ENCODE results near the gene CA10.

Gene CA10

DNA sequence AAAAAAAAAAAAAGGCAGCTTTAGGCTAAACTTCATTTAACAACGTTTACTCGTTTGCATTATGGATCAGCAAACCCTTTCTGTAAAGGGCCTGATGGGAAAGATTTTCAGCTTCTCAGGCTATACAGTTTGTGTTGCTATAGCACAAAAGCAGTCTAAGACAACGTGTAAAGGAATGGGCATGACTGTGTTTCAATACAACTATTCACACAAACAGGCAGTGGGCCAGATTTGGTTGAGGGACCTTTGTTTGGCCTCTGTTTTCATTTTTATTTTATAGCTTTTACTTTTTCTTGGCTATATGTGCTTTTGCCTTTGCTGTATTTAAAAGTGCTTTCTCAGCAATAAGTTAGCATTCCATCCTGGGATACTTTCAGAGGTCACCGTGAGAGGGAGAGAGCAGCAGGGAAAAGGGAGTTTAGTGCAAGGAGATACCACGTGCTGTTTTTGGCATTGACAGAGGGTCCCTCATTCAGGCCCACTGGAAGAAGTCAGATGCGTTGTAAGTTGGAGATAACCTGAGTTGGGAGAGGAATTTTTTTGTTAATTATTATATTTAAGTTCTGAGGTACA, 562.6 kb downstream of the CA10 start:
- Histone ChIP-seq H4K20me1 (ENCODE audit: insufficient read depth) (no peaks in the 10 kb centered on the region), H3K27me3 (ENCODE audit: insufficient read depth, low read depth) (no peaks in the 10 kb centered on the region), H2AFZ (ENCODE audit: low read depth) (no peak overlapping the region), H3K79me2 (ENCODE audit: insufficient read depth, low read depth) (no peaks in the 10 kb centered on the region), H3K4me1 (ENCODE audit: low read depth, poor library complexity, severe bottlenecking) (no peaks in the 10 kb centered on the region), H3K9ac (no peak overlapping the region), H3K36me3 (ENCODE audit: insufficient read depth) (no peaks in the 10 kb centered on the region), H3K4me2 (no peak overlapping the region), H3K4me3 (IDR thresholded peaks at IDR 0.05; ENCODE audit: insufficient read depth, low read depth, low read length) (no peak overlapping the region), H3K27ac (no peak overlapping the region)
- TF ChIP-seq, protein P1, sequence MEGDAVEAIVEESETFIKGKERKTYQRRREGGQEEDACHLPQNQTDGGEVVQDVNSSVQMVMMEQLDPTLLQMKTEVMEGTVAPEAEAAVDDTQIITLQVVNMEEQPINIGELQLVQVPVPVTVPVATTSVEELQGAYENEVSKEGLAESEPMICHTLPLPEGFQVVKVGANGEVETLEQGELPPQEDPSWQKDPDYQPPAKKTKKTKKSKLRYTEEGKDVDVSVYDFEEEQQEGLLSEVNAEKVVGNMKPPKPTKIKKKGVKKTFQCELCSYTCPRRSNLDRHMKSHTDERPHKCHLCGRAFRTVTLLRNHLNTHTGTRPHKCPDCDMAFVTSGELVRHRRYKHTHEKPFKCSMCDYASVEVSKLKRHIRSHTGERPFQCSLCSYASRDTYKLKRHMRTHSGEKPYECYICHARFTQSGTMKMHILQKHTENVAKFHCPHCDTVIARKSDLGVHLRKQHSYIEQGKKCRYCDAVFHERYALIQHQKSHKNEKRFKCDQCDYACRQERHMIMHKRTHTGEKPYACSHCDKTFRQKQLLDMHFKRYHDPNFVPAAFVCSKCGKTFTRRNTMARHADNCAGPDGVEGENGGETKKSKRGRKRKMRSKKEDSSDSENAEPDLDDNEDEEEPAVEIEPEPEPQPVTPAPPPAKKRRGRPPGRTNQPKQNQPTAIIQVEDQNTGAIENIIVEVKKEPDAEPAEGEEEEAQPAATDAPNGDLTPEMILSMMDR (conservative IDR thresholded peaks at IDR 0.05; ENCODE audit: low read depth, low read length): no peak

DNA sequence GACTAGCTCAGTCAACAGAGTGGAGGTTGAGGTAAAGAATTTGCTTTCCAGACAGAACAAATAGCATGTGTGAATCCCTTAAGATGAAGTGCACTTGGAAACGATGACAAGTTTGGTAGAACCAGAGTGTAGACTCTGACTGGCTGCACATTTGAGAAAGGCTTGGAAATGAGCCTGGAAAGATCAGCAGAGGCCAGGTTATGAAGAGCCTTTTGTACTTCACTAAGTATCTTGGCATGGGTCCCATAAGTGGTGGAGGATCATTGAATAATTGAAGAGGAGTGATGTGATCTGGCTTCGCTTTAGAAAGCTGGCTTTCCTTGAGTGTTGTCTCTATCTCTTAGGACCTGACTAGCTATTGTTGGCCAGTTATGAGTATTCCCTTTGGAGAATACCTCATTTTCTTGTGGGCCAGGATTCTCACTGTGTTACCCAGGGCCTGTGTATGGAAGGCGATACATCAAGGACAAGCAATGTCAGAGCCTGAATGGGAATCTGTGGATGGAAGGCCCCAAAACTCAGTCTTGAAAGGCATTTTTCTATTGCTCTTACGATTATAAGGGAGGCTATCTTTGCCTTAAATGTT, 568.4 kb downstream of the CA10 start:
- no peaks in the 10 kb centered on the region for H3K4me1 ChIP-seq (ENCODE audit: low read depth, poor library complexity, severe bottlenecking)
- H3K36me3 ChIP-seq (ENCODE audit: insufficient read depth): no peaks in the 10 kb centered on the region; the same call in 1 of the 2 replicates
- no peak overlapping the region for H3K4me3 ChIP-seq (IDR thresholded peaks at IDR 0.05; ENCODE audit: insufficient read depth, low read depth, low read length)
- no peaks in the 10 kb centered on the region for H3K27me3 ChIP-seq (ENCODE audit: insufficient read depth, low read depth)
- no peak overlapping the region for H3K4me2 ChIP-seq
- no peak overlapping the region for H3K9ac ChIP-seq
- no peaks in the 10 kb centered on the region for H3K79me2 ChIP-seq (ENCODE audit: insufficient read depth, low read depth)
- TF ChIP-seq, protein P1 (conservative IDR thresholded peaks at IDR 0.05; ENCODE audit: low read depth, low read length): no peak
- H3K27ac ChIP-seq: no peak overlapping the region
- no peaks in the 10 kb centered on the region for H4K20me1 ChIP-seq (ENCODE audit: insufficient read depth)
- H2AFZ ChIP-seq (ENCODE audit: low read depth): no peak overlapping the region

DNA sequence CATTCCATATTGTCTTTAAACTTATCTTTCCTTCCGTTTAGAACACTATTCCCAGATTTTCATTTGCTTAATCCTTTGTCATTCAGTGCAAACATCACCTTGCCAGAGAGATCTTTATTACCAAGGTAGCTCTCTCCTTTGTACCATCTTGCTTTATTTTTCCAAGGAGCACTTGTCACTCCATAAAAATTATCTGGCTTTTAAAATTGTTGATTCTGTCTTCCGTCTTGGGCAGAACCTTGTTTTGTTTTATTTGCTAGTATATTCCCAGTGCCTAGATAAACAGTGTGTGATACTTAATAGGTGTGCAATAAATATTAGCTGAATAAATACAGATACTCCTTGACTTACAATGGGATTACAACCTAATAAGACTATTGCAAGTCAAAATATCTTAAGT, 570.5 kb downstream of the CA10 start:
- no peak overlapping the region for H3K9ac ChIP-seq
- no peaks in the 10 kb centered on the region for H3K4me1 ChIP-seq (ENCODE audit: low read depth, poor library complexity, severe bottlenecking)
- no peak overlapping the region for H3K27ac ChIP-seq
- no peaks in the 10 kb centered on the region for H4K20me1 ChIP-seq (ENCODE audit: insufficient read depth)
- H2AFZ ChIP-seq (ENCODE audit: low read depth): no peak overlapping the region
- H3K27me3 ChIP-seq (ENCODE audit: insufficient read depth, low read depth): no peaks in the 10 kb centered on the region
- TF ChIP-seq, protein P1 (conservative IDR thresholded peaks at IDR 0.05; ENCODE audit: low read depth, low read length): no peak
- no peak overlapping the region for H3K4me3 ChIP-seq (IDR thresholded peaks at IDR 0.05; ENCODE audit: insufficient read depth, low read depth, low read length)
- no peak overlapping the region for H3K4me2 ChIP-seq
- no peaks in the 10 kb centered on the region; the same call in 1 of the 2 replicates for H3K36me3 ChIP-seq (ENCODE audit: insufficient read depth)
- no peaks in the 10 kb centered on the region for H3K79me2 ChIP-seq (ENCODE audit: insufficient read depth, low read depth)

DNA sequence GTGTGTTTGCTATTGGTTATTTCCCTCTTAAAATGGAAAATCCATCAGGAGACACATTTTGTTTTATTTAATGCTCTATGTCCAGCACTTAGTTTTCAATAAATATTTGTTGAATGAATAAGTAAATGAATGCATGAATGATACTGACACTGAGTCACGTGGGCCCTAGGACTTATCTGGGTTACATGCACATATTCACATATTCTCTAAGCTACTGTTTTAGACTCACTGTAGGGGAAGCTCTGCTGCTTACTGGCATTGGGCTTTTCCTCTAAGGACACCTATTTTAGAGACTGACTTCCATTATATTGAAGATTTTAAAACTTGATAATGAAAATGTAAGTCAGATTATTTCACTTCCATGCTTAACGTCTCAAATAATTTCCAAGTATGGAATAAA, 571.0 kb downstream of the CA10 start:
- Histone ChIP-seq H3K4me3 (IDR thresholded peaks at IDR 0.05; ENCODE audit: insufficient read depth, low read depth, low read length) (no peak overlapping the region), H4K20me1 (ENCODE audit: insufficient read depth) (no peaks in the 10 kb centered on the region), H3K79me2 (ENCODE audit: insufficient read depth, low read depth) (no peaks in the 10 kb centered on the region), H3K9ac (no peak overlapping the region), H2AFZ (ENCODE audit: low read depth) (no peak overlapping the region), H3K4me2 (no peak overlapping the region), H3K27me3 (ENCODE audit: insufficient read depth, low read depth) (no peaks in the 10 kb centered on the region), H3K27ac (no peak overlapping the region), H3K4me1 (ENCODE audit: low read depth, poor library complexity, severe bottlenecking) (no peaks in the 10 kb centered on the region), H3K36me3 (ENCODE audit: insufficient read depth) (no peaks in the 10 kb centered on the region; the same call in 1 of the 2 replicates)
- TF ChIP-seq, protein P1 (conservative IDR thresholded peaks at IDR 0.05; ENCODE audit: low read depth, low read length): no peak
